ENCODE measurements around the gene LSM3.
A peak's percentile ranks its signal among the peaks of the same experiment; 100 is the strongest.

Gene LSM3

GRCh38 chr3:14178247-14179113 is at the start of gene LSM3, which contains the start of gene XPC:
TSS of gene LSM3 (plus strand) at chr3:14178817. CDS start at chr3:14178861, 44 bp downstream.
TSS of gene XPC (minus strand) at chr3:14178601. CDS start at chr3:14178568, 33 bp downstream.
- peak; percentile 98 for DNase-seq

GRCh38 chr3:14129296-14129695 is 49.3 kb upstream of the LSM3 start:
- DNase-seq, result no peak

- no peak for DNase-seq
These were observed 48.4 kb upstream of the LSM3 start for GRCh38 chr3:14130230-14130629.

- no peak for DNase-seq
These were observed 47.9 kb upstream of the LSM3 start for GRCh38 chr3:14130707-14131106.

GRCh38 chr3:14131134-14131533 is 47.5 kb upstream of the LSM3 start:
- no peak for DNase-seq

- no peak for DNase-seq
These were observed 46.5 kb upstream of the LSM3 start for GRCh38 chr3:14132120-14132519.

GRCh38 chr3:14132689-14133088 is 45.9 kb upstream of the LSM3 start:
- no peak for DNase-seq

GRCh38 chr3:14133188-14133800 is 45.3 kb upstream of the LSM3 start:
- DNase-seq, result no peak

- DNase-seq, result no peak
These were observed 44.7 kb upstream of the LSM3 start for GRCh38 chr3:14133876-14134275.

- DNase-seq, result no peak
These were observed 44.3 kb upstream of the LSM3 start for GRCh38 chr3:14134291-14134690.

- DNase-seq, result no peak
These were observed 43.0 kb upstream of the LSM3 start for GRCh38 chr3:14135581-14135980.

GRCh38 chr3:14137004-14137403 is 41.6 kb upstream of the LSM3 start:
- DNase-seq, result no peak

GRCh38 chr3:14137445-14137844 is 41.2 kb upstream of the LSM3 start:
- no peak for DNase-seq

- DNase-seq, result no peak
These were observed 40.3 kb upstream of the LSM3 start for GRCh38 chr3:14138109-14138877.

- no peak for DNase-seq
These were observed 39.5 kb upstream of the LSM3 start for GRCh38 chr3:14138878-14139655.

- DNase-seq, result no peak
These were observed 38.8 kb upstream of the LSM3 start for GRCh38 chr3:14139771-14140170.

- DNase-seq, result no peak
These were observed 37.9 kb upstream of the LSM3 start for GRCh38 chr3:14140668-14141067.

- DNase-seq, result no peak
These were observed 37.5 kb upstream of the LSM3 start for GRCh38 chr3:14141144-14141543.

GRCh38 chr3:14141602-14142341 is 36.8 kb upstream of the LSM3 start:
- DNase-seq, result no peak

GRCh38 chr3:14142567-14143270 is 35.9 kb upstream of the LSM3 start:
- peak; percentile 29 for DNase-seq
